Activated T-cell treated with anti-CD3 and anti-CD28 coated beads, Interleukin-2, amount 50 U/mL, for 1 hour (primary cell): ENCODE results near the gene RASSF7.

Experiments used
- DNase-seq: peaks from one replicate; pipeline ENCODE4 v3.0.0-alpha.2; 2020

Gene RASSF7

GRCh38 chr11:533586-534395 is 27.0 kb upstream of the RASSF7 start:
- DNase-seq = no peak

DNA sequence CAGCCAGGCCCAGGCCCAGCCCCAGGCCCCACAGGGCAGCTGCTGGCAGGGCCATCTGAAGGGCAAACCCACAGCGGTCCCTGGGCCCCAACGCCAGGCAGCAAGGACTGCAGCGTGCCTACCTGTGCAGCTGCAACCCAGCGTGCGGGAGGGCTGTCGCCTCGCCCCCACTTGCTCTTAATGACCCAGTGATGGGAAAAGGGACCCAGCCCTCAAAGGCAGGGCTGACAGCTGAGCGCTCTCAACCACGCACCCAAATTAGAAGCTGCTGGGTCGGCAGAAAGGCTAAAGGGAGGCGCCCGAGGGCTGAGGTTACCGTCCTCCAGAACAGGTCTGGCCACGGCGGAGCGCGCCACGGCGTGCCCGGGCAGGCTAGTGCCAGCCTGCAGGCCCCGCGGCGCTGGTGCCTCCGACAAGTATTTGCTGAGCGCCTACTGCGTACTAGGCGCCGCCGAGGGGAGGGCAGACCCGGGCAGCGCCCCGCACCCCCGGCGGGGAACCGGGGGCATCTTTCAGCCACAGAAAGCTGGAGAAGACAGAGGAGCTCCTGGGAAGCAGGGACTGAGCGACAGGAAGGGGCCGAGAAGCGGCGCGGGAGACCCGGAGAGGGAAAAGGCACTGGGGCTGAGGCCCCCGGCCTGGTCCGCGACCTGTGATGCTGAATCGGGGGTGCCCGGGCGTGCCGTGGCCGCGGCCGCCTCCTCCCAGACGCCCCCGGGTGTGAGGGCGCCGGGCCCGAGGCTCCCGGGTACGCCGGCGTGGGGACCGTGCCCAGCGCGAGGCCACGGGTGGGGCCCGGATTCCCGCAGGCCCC is 26.2 kb upstream of the RASSF7 start:
- DNase-seq = peak; percentile 56

DNA sequence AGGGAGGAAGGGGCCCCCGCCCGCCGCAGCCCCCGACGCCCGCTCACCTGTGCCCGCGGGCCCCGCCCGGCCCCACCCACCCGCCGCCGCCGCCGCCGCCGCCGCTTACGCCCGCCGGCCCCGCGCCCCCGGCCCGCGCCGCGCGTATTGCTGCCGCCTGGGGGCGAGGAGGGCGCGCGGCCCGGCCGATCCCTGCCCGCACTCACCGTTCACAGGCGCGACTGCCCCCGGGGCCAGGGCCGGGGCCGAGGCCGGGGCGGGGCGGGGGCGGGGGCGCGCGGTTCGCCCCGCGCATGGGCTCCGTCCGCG is 25.6 kb upstream of the RASSF7 start:
- DNase-seq = no peak

GRCh38 chr11:535519-536454 is 25.0 kb upstream of the RASSF7 start, which contains the start of gene HRAS:
TSS of gene HRAS (minus strand) at chr11:535576.
- DNase-seq = peak; percentile 97

GRCh38 chr11:536841-537621 is 23.7 kb upstream of the RASSF7 start, which contains the start of gene LRRC56:
TSS of gene LRRC56 (plus strand) at chr11:537527. CDS start at chr11:540685, 3,158 bp downstream.
- DNase-seq = peak; percentile 95

DNA sequence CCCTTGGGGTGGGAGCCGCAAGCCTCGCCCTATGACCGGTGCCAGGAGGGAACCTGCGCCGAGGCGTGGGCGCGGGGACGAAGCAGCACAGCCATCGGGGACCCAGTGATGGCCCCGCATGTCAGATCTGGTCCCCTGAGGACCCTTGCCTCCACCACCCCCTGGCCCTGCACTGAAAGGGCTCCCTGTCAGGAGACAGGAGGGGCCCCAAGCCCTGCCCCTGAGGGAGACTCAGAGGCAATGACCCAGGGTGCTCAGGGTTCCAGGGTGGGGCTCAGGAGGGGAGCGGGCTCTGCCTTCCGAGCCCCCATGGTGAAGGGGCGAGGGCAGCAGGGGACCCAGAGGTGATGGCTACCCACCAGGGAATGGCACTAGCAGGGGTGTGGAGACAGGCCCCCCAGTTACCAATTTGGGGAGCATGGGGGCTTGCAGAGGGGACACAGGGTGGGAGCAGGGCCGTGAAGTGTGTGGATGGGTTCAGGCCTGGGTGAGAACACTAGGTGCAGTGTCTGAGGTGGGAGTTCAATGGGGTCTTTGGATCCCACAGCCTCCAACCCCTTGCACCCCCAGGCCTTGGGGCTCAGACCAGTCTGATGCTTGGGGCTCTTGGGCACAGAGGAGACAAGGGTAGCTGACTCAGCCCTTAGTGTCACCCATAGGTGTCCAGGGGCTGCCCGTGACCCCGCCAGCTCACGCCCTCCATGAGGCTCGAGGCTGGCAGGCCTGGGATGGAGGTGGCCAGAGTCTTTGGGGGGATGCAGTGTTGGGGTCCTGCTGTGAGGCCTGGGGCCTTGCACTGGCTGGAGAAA is 22.9 kb upstream of the RASSF7 start:
- no peak for DNase-seq

DNA sequence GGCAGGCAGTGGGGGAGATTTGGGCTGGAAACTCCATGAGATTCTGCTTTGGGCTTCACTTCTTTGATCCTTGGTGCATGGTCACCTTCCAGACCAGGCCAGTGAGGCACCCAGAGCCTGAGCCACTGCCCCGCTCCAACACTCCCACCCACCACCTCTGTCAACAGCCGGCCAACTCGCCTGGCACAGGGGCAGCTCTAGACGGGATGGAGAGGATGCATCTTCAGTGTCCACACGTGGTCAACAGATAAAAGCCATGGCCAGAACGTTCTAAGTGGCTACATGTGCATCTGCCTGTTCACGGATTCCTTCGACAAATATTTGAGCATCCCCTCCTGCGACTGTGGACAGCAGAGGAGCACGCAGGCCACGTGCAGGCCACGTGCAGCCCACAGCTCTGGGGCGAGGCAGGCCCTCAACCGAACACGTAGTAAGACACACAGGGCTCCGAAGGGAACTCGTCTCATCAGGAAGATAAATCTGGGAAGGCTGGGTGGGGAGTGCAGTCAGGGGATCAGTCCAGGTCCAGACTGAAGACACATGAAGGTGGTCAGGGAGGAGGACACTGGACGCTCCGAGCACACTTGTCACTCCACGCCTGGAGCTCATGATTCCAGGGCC is 22.2 kb upstream of the RASSF7 start:
- no peak for DNase-seq

GRCh38 chr11:539971-540481 is 20.7 kb upstream of the RASSF7 start:
- DNase-seq = no peak

DNA sequence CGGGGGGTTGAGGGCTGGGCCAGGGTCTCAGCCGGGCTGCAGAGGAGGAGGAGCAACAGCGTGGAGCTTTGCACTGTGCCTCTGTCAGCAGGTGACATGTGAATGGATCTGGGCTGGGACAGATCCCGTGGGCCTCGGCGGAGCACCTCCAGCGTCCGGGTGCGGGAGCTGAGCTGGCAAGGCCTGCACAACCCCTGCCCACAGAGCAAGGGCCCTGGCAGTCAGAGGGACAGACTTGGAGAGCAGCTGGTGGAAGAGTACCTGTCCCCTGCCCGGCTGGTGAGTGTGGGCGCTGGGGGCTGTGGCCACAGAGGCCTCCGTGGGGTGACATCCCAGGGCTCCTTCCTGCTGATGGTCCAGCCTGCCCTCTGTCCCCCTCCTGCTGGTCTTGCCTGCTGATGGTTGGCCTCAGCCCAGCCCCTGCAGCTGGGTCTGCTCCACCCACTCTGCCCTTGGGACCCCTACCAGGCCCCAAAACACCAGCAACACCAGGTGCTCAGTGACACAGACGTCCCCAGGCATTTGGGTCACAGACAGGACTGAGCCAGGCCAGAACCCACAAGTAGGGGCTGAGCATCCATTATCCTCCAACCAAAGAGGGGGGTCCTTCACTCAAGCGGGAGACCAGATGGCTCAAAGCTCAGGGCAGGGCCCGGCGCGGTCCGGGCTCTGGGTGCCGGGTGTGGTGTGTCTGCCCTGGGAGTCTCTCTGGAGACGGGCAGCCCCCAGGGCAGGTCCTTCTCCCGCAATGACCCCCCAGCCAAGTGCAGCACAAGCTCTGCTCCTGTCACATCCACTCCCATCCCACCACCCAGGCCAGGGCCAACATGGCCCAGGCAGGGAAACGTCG is 20.0 kb upstream of the RASSF7 start:
- DNase-seq = no peak

- DNase-seq = no peak
Observed at GRCh38 chr11:541433-541885, 19.3 kb upstream of the RASSF7 start.

DNA sequence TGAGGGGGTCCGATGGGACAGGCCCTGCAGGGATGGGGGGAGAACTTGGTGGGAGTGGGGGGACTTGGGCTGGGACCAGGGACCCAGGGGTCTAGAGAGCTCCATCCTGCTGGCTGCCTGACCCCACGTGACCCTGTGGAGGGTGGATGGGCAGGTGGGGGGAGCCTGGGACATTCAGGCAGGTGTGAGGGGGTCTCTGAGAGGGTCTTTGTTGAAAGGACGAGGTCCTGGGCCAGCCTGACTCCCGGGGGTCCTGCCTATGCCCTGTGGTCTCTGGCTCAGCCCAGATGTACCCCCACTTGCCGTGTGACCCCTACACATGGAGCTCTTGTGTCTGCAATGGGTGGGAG is 16.0 kb upstream of the RASSF7 start:
- DNase-seq = no peak

DNA sequence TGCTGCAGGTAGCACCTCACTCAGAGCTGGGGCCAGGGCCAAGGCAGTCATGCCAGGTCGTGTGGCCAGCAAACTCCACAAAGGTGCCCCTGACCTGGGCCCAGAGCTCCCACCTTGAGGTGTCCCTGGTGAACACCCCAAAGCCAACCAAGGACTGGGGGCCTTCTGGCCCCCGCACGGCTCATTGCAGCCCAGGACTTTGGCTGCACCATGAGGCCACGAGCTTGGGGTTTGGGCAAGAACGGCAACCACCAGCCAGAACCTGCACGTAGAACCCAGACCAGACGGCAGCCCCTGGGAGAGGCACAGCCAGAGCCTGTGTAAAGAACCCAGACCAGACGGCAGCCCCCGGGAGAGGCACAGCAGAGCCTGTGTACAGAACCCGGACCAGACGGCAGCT is 15.6 kb upstream of the RASSF7 start:
- DNase-seq = no peak

DNA sequence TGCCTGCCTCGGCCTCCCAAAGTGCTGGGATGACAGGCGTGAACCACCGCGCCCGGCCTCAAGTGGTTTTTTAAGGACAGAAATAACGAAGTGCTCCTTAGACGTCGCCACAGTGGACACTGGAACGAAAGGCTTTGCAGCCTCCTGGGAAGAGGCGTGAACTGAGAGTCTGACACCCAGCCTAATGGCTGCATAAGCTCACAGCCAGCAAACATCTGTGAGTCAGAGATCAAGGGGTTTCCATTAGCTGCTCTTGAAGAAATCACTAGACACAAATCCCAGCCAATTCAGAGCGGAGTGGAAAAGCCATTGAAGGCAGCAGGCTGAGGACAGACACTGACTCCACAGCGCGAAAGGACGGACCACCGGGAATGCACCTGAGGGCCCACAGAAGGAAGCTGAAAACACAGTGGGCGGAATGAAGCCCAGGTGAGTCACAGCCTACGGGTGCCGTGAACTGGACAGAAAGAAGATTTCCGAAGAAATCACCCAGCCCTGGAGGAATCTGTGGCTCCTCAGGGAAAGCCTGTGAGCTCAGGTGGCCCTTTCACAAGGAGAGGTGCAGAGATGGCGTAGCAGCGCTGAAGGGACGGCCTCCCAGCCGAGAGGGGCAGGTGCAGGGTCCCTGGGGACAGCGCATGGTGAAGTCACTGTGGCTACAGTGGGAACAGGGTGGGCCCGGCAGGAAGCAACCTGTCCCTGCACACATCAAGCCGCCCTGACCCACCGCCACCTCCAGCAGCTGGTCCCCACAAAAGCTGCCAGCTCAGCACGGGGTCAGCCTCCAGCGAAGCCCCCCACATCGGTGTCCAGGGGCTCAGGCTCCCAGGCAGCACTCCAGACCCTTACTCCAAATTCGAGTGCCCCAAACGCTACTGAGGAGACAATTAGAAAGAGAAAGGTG is 11.8 kb upstream of the RASSF7 start:
- no peak for DNase-seq

DNA sequence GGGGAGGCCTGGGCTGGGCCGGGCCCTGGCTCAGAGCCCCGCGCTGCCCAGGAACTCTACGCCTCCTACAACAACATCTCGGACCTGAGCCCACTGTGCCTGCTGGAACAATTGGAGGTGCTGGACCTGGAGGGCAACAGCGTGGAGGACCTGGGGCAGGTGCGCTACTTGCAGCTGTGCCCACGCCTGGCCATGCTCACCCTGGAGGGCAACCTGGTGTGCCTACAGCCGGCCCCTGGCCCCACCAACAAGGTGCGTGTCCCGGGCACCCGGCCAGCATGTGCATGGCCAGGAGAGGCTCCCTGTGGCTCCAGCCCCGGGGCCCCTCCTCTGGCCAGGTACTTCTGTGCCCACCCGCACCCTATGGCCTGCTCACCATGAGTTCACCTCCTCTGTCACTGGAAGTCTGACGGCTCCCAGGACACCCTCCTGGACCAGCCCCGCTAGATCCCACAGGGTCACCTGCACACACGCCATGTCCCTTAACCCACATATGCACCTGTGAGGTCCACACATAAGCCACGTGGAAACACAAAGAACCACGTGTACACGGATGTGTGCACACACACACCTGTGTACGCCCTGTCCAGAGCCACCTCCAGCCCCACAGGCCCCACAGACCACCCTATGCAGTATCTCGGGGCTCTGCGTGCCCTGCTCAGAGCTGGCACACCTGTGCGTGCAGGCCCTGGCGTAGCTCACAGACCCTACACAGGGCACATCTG is 10.6 kb upstream of the RASSF7 start:
- DNase-seq = no peak

DNA sequence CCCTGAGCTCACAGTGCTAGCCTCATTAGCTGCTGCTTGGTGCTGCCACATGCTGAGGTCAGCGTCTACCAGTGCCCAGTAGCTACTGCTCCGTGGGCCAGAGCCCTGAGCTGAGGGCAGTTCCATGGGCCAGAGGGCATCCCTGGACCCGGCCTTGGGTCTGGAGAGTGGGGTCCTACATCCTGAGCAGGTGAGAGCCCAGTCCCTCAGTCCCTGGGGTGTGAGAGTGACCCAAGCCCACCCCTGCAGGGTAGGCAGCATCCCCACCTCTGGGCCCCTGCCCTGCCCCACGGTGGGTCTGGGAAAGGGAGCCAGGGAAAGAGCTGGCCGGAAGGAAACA is 10.1 kb upstream of the RASSF7 start:
- no peak for DNase-seq

- no peak for DNase-seq
Observed at GRCh38 chr11:551131-551530, 9.6 kb upstream of the RASSF7 start.

GRCh38 chr11:551596-551995 is 9.2 kb upstream of the RASSF7 start:
- DNase-seq = no peak
